Activated T-cell treated with anti-CD3 and anti-CD28 coated beads for 1 hour (primary cell): ENCODE data around the gene FAM111A.

Experiments
- DNase-seq: peaks from one replicate; pipeline ENCODE4 v3.0.0-alpha.2; 2020; ENCODE audit warnings: low read depth

Gene FAM111A

DNA sequence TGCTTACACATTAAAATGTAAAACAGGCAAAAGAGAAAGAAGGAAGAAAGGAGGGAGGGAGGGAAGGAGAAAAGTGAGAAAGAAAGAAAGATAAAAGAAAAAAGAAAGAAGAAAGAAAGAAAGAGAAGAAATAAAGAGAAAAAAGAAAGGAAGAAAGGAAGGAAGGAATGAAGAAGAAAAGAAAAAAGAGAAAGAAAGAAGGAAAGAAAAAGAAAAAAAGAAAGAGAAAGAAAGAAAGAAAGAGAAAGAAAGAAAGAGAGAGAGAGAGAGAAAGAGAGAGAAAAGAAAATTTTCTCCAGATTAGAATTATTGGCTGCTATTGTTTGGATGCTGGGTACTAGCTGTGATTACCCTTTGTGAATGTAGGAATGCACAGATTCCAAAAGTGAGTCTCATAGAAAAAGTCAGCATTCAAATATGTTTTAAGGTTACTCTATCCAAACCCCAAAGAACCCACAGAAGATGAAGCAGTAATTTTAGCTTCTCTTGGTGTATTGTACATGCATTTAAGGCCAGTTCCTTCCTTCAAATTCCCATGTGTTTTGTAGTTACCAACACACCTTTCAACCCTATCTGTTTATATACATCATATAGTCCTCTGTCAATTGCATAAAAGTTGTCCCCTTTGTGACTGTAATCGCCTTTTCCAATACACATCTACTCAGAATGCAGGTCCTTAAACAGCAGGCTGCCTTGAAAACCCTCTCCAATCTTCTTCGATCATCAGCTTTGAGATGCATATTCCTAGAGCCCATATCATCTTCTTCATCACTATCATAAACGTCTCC lies 789 bp upstream of the FAM111A start:
- no peak for DNase-seq

DNA sequence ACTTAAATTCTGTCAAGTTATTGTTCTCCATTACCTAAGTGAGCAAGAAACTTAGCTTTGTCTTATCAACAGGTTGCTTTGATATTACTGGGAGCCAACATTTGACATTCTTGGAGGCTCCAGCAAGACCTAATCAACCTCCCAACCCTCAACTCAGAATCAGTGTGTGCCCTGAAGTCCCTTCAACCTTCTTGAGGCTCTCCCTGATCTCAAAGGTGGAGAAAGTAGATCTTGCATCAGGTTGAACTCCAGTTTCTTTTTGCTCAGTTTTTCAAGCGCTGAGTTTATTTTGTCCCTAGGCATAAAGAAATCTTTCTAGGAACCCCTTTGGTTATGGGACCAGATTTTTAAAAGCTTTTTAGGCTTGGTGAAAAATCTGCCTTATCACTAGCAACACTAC lies 1.4 kb downstream of the FAM111A start:
- DNase-seq, result no peak

DNA sequence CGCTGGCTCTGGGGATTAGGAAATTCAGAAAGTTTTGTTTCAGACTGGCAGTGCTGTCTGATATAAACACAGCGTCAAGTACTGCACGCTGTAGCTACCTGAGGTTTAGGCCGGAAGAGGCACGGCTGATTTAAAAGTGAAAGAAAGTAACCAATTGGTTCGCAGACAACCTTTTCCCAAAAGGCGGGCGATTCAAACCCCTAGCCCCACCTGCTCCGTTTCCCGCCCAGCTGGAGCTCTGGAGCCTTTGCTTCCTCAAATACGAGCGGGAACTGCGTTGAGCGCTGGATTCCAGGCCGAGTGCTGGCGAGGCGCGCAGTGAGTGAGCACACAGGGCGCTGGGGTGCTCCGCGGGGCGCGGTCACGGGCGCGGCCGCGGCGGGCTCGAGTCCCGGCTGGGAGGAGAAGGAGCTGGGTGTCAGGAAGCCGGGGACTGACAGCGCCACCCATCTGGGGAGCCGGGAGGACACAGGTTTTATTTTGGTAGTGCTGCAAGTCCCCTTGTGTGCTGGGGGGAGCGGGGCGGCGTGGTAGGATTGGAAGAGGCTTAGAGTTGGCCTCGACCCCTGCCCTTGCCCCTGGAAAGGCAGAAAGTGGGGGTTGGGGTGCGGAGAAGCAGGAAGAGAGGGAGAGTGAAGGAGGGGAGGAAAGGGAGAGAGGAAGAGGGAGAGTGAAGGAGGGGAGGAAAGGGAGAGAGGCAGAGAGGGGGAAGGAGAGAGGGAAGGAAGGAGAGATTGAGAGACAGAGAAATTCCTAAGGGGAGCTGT lies 2.1 kb downstream of the FAM111A start:
- DNase-seq, result peak; percentile 48

DNA sequence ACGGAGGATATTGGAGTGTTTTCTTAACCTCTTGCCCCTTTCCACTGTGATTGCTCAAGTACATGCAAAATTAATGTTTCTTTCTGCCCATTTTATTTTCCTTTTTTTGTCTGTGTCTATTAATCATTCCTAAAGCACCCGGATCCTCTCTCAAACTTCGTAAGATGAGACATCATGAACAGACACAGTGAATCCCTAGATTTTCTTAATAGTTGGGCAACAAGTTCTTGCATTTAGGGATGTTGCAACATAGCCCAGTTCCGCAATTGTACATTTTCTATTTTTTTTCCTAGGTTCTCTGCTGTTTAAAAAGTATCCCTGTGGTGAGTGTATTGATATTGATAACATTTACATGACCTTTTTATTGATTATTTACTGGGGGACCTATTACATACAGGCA lies 2.9 kb downstream of the FAM111A start:
- DNase-seq, result no peak

DNA sequence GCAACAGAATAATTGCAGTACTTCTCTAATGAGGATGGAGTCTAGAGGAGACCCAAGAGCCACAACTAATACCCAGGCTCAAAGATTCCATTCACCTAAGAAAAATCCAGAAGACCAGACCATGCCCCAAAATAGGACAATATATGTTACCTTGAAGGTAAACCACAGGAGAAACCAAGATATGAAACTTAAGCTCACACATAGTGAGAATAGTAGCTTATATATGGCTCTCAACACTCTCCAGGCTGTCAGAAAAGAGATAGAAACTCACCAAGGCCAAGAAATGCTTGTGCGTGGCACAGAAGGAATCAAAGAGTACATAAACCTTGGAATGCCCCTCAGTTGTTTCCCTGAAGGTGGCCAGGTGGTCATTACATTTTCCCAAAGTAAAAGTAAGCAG lies 9.1 kb downstream of the FAM111A start:
- DNase-seq, result no peak

DNA sequence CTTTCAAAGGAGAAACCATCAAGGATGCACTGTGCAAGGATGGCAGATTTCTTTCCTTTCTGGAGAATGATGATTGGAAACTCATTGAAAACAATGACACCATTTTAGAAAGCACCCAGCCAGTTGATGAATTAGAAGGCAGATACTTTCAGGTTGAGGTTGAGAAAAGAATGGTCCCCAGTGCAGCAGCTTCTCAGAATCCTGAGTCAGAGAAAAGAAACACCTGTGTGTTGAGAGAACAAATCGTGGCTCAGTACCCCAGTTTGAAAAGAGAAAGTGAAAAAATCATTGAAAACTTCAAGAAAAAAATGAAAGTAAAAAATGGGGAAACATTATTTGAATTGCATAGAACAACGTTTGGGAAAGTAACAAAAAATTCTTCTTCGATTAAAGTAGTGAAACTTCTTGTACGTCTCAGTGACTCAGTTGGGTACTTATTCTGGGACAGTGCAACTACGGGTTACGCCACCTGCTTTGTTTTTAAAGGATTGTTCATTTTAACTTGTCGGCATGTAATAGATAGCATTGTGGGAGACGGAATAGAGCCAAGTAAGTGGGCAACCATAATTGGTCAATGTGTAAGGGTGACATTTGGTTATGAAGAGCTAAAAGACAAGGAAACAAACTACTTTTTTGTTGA lies 9.8 kb downstream of the FAM111A start:
- no peak for DNase-seq

DNA sequence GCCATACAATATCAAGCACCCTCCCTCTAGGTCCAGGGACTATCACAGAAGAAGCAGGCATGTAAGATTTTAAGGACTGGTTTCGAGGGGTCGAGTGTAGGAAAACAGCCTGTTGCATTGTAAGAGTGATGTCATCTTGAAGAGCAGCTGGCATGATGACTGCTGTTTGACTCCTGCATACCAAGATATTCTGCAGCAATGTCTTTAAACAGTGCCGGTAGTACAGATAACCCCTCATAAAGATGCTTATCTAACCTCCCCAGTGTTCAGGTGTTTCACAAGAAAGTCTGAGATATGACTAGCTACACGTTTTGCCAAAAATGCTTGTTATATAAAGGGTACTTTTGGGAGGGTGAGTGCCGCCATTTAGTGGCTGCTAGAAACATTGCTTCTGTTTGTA lies 12.0 kb downstream of the FAM111A start:
- DNase-seq, result no peak

DNA sequence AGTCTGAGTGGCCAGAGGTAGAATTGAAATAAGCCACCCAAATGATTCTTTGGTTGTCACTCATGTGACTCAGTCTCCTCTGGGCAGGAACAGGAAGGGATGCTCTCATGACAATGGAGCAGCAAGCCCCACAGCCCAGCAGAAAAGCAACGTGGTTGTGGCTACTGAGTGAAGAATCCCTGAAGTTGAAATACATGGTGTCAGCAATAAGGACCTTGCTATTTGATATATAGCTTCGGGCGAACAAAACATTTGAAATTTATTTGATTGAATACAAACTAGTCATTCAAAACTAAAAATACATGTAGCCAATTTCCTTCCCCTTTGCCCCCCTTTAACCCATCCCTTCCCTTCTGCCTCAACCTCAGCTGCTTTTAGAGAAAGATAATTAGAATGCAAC lies 14.8 kb downstream of the FAM111A start:
- DNase-seq, result no peak

DNA sequence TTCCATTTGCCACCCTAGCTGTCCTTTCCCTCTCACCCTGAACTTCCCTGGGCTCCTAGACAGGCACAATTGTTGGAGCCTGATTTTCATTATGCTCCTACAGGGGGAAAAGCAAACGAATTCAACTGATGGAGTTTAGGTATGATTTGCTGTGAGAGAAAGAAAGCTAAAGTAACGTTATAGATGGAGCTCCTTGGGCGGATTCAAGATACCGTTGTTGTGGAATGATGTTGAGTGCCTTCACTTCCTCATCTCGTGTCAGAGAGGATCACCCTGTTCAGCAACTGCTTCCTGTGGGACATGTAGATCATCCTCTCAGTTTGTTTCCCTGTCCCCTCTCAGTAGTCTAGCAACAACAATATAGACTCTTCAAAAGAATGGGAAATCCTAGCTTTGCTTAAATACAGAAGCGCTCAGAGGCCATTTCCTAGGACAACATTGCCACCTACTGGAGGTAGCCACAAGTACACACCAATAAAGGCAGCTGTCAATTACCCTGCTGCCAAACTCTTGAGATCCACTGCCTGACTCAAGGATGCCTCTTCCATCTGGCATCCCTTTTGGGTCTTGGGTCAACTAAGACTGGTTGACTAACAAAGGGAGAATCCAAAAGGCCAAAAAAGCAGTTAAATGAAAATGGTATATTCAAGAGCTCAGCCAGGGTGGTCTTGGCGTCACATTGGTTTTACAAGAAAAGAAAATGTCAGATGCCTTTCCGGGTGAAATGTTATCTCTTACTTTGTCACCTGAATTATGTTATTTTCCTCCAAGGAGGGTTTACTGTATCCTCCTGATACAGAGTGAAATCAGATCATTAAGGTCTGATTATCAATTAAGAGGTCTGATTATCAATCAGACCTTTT lies 15.8 kb downstream of the FAM111A start:
- DNase-seq, result peak; percentile 31

DNA sequence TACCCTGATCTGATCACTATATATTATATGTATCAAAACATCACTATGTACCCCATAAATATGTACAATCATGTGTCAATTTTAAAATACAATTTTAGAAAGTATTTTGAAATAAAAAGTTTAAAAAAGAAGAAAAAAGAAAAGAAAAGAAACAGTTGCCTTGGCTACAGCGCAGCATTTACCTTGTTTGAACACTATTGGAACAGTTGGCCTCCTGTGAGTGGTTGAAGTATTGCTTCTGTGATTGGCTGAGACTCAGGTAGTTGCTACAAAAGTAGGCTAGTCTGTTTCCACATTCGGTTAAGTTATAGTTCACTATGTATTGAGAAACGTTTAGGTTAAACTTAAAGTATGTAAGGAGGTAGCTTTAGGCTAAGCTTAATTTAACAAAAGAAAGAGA lies 21.4 kb downstream of the FAM111A start:
- DNase-seq, result no peak

DNA sequence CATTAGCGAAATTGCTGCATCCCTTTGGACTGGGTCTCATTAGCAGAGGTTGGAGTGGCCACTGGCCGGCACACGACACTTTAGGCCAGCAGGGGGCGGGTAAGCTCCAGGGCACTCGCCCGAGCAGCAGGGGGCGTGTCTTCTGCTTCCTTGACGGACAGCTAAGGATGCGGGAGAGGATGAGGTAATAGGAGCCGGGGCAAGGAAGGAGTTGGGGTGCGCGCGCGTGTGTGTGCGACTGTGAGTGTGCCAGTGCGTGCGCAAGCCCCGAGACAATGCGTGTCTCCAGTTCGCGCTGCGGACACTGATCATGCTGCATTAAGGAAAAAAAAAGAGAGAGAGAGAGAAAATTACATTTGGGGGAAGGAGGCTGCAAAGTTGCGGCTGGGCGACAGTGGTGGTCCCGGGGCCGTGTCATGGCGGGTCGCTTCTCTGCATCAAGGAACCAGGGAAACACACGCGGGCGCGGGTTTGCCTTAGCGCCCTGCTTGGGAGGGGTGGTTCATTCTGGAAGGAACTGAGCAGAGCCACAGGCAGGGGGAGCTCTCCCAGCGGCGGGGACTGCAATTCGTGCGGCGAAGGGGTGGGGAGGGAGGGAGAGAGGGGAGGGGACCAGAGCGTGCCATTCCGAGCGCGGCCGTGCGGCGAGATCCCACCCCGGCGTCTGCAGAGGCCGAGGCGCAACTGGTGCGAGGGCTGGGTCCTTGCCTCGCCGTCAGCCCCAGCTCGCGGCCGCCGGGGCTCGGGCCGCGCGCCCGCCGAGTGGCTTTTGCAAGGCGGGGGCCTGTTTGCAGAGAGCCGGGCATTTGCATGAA lies 29.1 kb downstream of the FAM111A start, which contains the start of gene DTX4:
DTX4 (plus strand) TSS at position 625 of the 815 bp plus-strand sequence. CDS start 464 bp downstream, outside the sequence.
- peak; percentile 84 for DNase-seq

DNA sequence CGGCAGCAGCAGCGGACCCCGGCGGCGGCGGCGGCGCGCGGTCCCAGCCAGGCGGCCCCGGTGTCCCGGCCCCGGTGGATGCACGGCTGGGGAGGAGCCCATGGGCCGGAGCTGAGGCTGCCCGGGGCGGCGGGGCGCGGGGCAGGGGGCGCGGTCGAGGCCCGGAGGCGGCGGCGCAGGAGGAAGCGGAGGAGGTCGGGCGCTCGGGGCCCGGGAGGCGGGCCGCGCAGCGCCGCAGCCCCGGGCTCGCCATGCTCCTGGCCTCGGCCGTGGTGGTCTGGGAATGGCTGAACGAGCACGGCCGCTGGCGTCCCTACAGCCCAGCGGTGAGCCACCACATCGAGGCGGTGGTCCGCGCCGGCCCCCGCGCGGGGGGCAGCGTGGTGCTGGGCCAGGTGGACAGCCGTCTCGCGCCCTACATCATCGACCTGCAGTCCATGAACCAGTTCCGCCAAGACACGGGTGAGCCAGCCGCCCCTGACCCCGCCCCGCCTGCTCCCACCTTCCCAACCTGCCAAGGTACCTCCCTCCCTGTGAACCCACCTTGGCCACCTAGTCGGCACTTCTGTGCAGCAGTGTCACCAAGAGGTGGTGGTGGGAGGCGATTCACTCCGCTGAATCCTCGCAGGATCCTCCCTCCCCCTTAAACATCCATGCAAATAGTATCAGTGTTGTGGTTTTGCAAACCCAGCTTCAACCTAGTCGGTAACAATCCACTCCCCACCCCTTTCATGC lies 29.9 kb downstream of the FAM111A start:
- peak; percentile 6 for DNase-seq

DNA sequence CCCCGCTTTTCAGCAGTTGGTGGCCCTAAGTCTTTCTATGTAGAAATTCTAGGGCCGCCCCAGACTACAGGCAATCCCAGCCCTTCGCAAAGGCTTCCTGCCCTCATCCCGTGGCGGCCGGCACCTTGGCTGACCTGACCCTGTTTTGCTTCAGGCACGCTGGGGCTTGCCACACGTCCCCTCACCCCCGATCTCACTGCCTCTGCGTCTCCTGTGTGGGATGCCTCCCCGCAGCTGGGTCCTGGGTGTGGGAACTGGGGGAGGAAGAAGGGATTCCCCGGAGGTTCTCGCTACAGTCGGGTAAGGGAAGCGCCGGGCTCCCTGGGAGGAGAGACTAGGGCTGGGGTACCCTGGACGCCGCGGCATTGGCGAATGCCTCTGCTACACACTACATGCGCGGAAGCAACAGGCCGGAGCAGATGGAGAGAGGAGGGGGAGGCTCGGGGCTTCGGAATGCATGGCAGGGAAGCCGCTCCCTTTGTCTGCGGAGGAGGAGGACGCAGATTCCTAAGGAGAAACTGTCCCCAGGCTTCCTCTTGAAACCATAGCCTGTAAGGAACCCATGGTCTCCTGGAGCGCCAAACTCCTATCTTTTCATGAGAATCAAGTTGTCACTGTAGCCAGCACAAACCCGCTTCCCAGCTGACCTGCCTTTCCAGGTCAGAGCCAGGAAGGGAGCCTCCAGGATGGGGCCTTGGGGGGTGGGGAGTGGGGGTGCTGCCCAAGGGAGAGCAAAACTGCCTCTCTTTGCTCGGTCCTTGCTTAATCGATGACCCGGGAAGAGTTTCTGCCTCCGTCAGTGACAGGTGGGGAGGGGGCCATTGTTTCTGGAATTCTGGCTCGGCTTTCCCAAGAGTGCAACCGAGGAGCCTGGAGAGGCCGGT lies 30.7 kb downstream of the FAM111A start:
- no peak for DNase-seq

DNA sequence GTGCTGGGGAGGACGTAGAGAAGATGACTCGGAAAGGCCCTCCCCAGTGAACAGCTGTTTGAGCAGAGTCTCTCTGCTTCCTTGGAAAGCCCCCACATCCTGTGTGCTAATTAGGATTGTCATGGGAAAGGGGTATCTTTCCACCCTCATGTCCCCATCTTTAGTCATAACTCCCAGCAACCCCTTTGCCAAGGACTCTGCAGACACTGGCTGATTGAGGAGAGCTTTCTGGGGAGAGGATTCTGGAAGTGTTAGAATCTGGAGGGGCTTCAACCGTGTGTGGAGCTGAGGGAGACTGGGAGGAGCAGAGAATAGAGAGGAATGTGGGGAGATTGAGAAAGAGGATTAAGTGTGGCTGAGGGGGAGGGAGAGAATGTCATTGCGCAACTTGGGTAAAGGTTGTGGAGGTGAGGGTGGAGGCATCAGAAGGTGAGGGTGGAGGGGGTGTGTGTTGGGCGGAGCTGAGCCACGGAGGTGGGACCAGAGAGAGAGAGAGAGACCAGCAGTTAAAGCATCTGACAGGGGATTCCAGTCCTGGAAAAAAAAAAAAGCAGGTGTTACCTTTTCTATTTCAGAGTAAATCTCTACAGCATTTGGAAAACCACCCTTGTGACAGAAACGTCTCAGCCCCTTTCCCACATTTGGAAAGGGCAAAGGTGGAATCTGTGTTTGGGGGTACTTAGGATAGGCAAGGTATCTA lies 31.5 kb downstream of the FAM111A start:
- DNase-seq, result no peak

DNA sequence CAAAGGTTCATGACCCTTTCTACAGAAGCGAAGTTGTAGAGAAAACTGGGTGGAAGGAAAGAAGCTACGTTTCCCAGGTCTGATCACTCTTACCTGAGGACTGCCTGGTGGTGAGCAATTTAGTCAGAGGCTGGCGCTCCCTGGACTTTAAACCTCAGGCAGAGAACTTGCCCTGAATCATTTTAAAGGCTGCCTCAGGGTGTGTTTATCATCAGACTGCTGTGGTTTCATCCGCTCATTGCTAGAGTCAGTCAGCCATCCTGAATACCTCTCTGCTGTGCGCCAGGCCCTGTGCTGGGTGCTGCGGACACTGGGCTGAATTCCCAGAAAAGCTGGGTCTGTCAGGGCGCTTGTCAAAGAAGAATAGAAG lies 32.0 kb downstream of the FAM111A start:
- DNase-seq, result no peak

DNA sequence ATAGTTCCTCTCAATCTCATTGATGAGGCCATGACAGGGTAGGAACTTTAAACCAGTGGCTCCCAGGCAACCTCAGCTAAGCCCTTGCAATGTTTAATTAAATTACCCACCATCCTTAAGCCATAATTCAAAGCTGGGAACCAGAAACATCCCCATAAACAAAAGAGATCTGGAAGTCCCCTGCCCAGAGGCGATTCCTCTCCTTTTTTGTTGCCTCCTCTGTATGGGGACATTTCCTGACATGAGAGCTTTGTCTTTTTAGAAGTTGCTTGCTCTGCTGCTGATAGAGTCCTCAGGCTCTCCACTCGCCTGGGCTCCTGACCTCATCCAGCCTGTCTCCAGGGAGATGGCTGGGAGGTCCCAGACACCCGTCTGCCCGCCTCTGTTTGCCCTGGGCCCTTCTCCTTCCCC lies 32.4 kb downstream of the FAM111A start:
- DNase-seq, result no peak

DNA sequence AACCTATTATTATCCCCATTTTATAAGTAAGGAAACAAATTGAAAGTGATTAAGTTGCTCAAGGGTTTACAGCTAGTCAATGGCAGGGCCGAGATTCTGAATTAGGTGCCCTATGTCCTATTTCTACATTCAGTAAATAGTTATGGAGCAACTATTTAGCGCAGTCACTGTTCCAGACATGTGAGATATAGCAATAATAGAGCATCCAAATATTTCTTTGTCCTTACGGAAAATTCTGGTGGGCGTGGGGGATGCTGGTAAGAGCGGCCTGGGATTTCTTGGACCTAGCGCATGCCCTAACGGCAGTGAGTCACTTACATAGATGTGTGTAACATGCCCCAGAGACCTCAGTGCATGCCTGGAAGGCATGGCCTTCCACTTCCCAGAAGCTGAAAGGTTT lies 33.7 kb downstream of the FAM111A start:
- DNase-seq, result no peak

DNA sequence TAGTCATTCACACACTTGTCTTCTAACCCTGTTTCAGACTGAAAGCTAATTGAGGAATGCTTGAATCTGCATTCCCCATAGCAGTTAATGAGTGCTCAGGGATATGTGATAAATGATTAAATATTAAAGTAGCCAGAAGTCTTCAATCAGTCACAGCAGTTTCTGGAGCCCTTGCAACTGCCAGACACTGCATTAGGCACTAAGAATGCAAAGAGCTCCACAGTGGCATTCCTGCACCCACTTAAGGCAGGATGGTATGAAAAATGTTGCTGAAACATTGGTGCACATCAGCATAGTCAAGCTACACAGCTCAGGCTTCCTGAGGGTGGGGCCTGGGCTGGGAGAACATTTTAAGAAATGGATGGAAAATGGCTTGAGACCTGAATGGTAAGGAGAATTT lies 35.7 kb downstream of the FAM111A start:
- no peak for DNase-seq

DNA sequence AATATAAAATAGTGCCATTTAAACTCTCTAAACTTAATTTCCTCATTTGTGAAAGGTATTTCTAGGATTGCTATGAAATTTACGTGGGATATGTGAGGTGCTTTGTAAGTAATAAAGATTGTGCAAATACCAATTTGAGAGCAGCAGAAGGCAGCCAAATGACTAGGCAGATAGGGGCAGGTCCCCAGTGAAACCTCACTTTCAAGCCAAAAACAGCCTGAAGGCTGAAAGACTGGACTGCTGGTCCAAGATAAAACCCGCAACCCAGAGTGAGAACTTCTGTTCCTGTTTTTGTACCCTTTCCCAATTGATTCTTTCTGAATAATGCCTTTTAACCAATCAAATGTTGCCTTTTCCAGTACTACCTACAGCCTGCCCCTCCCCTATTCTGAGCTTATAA lies 36.5 kb downstream of the FAM111A start:
- DNase-seq, result no peak
